GM12878 (cell line): ENCODE results near the gene PDGFD.

Experiments used
- IKZF1 ChIP-seq: fragments of 450-650 bp; conservative IDR thresholded peaks from 2 replicates; pipeline ENCODE4 v1.6.1; 2017; ENCODE audit warnings: antibody characterized with exemption, mild to moderate bottlenecking
- REST ChIP-seq: IDR thresholded peaks from 2 replicates; pipeline ENCODE4 v1.6.1; 2012; ENCODE audit warnings: mild to moderate bottlenecking, low read depth, low read length
- TF ChIP-seq, protein P1 (sequence below), 3 experiments: IDR thresholded peaks in 2 of 3; conservative IDR thresholded peaks in 1 of 3; 2 replicates each; pipeline ENCODE4 v1.5.1; 2011; ENCODE audit warnings: low read depth in 3 of 3, low read length in 3 of 3, mild to moderate bottlenecking in 3 of 3, control low read depth in 2 of 3, moderate library complexity in 2 of 3, inconsistent platforms in 1 of 3, mixed read lengths in 1 of 3; ENCODE audit not compliant: control insufficient read depth in 2 of 3, insufficient read depth in 1 of 3; ENCODE audit errors: extremely low read depth in 1 of 3

- TF ChIP-seq, protein P1, sequence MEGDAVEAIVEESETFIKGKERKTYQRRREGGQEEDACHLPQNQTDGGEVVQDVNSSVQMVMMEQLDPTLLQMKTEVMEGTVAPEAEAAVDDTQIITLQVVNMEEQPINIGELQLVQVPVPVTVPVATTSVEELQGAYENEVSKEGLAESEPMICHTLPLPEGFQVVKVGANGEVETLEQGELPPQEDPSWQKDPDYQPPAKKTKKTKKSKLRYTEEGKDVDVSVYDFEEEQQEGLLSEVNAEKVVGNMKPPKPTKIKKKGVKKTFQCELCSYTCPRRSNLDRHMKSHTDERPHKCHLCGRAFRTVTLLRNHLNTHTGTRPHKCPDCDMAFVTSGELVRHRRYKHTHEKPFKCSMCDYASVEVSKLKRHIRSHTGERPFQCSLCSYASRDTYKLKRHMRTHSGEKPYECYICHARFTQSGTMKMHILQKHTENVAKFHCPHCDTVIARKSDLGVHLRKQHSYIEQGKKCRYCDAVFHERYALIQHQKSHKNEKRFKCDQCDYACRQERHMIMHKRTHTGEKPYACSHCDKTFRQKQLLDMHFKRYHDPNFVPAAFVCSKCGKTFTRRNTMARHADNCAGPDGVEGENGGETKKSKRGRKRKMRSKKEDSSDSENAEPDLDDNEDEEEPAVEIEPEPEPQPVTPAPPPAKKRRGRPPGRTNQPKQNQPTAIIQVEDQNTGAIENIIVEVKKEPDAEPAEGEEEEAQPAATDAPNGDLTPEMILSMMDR (IDR thresholded peaks at IDR 0.05 in 2 of 3, conservative IDR thresholded peaks at IDR 0.05 in 1 of 3; ENCODE audit: control insufficient read depth in 2 of 3, extremely low read depth in 1 of 3, insufficient read depth in 1 of 3, low read depth in 3 of 3, low read length in 3 of 3): no peak
- no peak for TF ChIP-seq REST
- no peak for TF ChIP-seq IKZF1
Observed at GRCh38 chr11:104106136-104106754, 57.7 kb downstream of the PDGFD start.
